ENCODE results near the gene ACAA1. TPM values are rescaled to one million over a fixed set of nuclear protein-coding genes. Genes with fewer than 3 reads are reported as not detected.

Gene ACAA1
- total and polyA plus RNA-seq, 2 of the 13 experiments (the other 11 are each of a cell fraction or from before 2014, with no cell fraction given) = 60.8 to 188 TPM

GRCh38 chr3:38164952-38165721 is 28.2 kb upstream of the ACAA1 start, which contains the start of gene OXSR1 (continued):
- no peak for TF ChIP-seq MAFF (IDR thresholded peaks at IDR 0.05; ENCODE audit: low read depth, low read length)
- 0 out of 2 replicates have a peak, but pooled peaks have one; percentile 34 for TF ChIP-seq ZNF567 (CRISPR knock-in tag; IDR thresholded peaks at IDR 0.05; ENCODE audit: borderline replicate concordance)
- TF ChIP-seq MED13 (CRISPR knock-in tag; IDR thresholded peaks at IDR 0.05) = no peak
- peak; percentile 100 for TF ChIP-seq HOXA3 (CRISPR knock-in tag; IDR thresholded peaks at IDR 0.05)
- TF ChIP-seq ZNF577 (CRISPR knock-in tag; IDR thresholded peaks at IDR 0.05; ENCODE audit: borderline replicate concordance, low read depth) = 0 out of 2 replicates have a peak, but pooled peaks have one; percentile 26
- TF ChIP-seq ZKSCAN5 (CRISPR knock-in tag; IDR thresholded peaks at IDR 0.05) = no peak
- peak; percentile 22; the same call in 1 of the 2 replicates for TF ChIP-seq ZNF329 (CRISPR knock-in tag; IDR thresholded peaks at IDR 0.05; ENCODE audit: low read depth)
- TF ChIP-seq HMGA1 (CRISPR knock-in tag; conservative IDR thresholded peaks at IDR 0.05) = no peak
- no peak for TF ChIP-seq ZBTB3 (CRISPR knock-in tag; IDR thresholded peaks at IDR 0.05; ENCODE audit: borderline replicate concordance, low read depth)
- no peak; the same call in 1 of the 2 replicates for TF ChIP-seq ZMYM3 (CRISPR knock-in tag; IDR thresholded peaks at IDR 0.05)
- TF ChIP-seq KMT2A (CRISPR knock-in tag; IDR thresholded peaks at IDR 0.05) = peak; percentile 68
- no peak for TF ChIP-seq ZNF660 (CRISPR knock-in tag; IDR thresholded peaks at IDR 0.05; ENCODE audit: borderline replicate concordance, low read depth)
- TF ChIP-seq, protein P1, sequence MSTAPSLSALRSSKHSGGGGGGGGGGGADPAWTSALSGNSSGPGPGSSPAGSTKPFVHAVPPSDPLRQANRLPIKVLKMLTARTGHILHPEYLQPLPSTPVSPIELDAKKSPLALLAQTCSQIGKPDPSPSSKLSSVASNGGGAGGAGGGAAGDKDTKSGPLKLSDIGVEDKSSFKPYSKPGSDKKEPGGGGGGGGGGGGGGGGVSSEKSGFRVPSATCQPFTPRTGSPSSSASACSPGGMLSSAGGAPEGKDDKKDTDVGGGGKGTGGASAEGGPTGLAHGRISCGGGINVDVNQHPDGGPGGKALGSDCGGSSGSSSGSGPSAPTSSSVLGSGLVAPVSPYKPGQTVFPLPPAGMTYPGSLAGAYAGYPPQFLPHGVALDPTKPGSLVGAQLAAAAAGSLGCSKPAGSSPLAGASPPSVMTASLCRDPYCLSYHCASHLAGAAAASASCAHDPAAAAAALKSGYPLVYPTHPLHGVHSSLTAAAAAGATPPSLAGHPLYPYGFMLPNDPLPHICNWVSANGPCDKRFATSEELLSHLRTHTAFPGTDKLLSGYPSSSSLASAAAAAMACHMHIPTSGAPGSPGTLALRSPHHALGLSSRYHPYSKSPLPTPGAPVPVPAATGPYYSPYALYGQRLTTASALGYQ (CRISPR knock-in tag; IDR thresholded peaks at IDR 0.05) = 0 out of 2 replicates have a peak, but pooled peaks have one; percentile 35
- TF ChIP-seq TEAD3 (CRISPR knock-in tag; optimal IDR thresholded peaks at IDR 0.05; ENCODE audit: borderline replicate concordance) = peak; percentile 15
- TF ChIP-seq, protein P2, sequence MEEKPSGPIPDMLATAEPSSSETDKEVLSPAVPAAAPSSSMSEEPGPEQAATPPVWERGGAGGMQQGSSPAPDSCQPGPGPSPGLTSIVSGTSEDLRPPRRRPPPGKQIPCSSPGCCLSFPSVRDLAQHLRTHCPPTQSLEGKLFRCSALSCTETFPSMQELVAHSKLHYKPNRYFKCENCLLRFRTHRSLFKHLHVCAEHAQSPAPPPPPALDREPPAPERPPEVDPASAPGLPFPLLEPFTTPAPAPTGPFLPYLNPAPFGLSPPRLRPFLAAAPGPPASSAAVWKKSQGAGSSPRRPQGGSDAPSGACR (CRISPR knock-in tag; IDR thresholded peaks at IDR 0.05) = 0 out of 2 replicates have a peak, but pooled peaks have one; percentile 18
- TF ChIP-seq, protein P3, sequence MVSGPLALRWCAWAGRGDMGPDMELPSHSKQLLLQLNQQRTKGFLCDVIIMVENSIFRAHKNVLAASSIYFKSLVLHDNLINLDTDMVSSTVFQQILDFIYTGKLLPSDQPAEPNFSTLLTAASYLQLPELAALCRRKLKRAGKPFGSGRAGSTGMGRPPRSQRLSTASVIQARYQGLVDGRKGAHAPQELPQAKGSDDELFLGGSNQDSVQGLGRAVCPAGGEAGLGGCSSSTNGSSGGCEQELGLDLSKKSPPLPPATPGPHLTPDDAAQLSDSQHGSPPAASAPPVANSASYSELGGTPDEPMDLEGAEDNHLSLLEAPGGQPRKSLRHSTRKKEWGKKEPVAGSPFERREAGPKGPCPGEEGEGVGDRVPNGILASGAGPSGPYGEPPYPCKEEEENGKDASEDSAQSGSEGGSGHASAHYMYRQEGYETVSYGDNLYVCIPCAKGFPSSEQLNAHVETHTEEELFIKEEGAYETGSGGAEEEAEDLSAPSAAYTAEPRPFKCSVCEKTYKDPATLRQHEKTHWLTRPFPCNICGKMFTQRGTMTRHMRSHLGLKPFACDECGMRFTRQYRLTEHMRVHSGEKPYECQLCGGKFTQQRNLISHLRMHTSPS (CRISPR knock-in tag; IDR thresholded peaks at IDR 0.05; ENCODE audit: low read depth) = no peak
- TF ChIP-seq ZNF703 (CRISPR knock-in tag; IDR thresholded peaks at IDR 0.05; ENCODE audit: borderline replicate concordance) = no peak
- no peak for TF ChIP-seq ZNF646 (CRISPR knock-in tag; IDR thresholded peaks at IDR 0.05)
